D721Med (cell line): ENCODE measurements around the gene RAB4A.
A peak's percentile ranks its signal among the peaks of the same experiment; 100 is the strongest.
"Not testable (repeated sequence)": the region's sequence is repeated elsewhere in the genome, so short reads cannot be mapped to it uniquely, and the experiment has no call there.

Experiments used
- DNase-seq: peaks from one replicate; pipeline ENCODE4 v3.0.0; 2011; ENCODE audit warnings: low spot score; ENCODE audit not compliant: insufficient read length
- FAIRE-seq: peaks from 2 replicates; lab custom pipeline; 2011; peaks lifted over from hg19 to GRCh38; lab: Jason Lieb, UNC
- TF ChIP-seq, protein P1 (sequence below): IDR thresholded peaks from 2 replicates; pipeline ENCODE4 v1.5.1; 2012; ENCODE audit warnings: mild to moderate bottlenecking, control low read depth; ENCODE audit not compliant: insufficient read depth; ENCODE audit errors: missing control alignments

The RAB4A gene

DNA sequence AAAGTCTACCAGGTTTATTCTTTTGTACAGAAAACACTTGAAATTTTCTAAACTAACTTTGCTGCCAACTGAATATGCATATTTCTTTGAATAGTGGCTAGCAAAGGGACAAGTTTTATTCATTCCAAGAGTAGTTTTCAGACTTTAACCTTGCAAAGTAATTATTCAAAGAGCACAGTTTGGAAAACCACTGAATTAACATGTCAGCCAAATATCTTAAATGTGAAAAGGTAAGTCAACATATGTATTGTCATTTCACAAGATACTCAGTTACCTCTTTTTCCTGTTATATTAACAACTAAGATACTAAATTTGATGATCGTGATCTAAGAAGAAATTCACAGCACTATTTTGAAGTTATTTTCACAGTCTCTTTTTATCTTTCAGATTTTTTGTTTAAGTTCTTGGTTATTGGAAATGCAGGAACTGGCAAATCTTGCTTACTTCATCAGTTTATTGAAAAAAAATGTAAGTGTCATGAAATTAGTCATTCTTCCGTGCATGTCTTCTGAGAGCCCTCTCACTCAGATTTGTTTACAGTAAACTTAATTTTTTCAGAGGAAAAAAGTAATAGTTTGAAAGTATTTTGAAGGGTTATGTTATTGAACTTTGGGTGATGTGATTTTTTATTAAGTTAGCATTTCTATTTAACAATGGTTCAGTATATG is 15.3 kb downstream of the RAB4A start:
- DNase-seq = no peak
- TF ChIP-seq, protein P1, sequence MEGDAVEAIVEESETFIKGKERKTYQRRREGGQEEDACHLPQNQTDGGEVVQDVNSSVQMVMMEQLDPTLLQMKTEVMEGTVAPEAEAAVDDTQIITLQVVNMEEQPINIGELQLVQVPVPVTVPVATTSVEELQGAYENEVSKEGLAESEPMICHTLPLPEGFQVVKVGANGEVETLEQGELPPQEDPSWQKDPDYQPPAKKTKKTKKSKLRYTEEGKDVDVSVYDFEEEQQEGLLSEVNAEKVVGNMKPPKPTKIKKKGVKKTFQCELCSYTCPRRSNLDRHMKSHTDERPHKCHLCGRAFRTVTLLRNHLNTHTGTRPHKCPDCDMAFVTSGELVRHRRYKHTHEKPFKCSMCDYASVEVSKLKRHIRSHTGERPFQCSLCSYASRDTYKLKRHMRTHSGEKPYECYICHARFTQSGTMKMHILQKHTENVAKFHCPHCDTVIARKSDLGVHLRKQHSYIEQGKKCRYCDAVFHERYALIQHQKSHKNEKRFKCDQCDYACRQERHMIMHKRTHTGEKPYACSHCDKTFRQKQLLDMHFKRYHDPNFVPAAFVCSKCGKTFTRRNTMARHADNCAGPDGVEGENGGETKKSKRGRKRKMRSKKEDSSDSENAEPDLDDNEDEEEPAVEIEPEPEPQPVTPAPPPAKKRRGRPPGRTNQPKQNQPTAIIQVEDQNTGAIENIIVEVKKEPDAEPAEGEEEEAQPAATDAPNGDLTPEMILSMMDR = no peak
- peak; percentile 75 for FAIRE-seq

DNA sequence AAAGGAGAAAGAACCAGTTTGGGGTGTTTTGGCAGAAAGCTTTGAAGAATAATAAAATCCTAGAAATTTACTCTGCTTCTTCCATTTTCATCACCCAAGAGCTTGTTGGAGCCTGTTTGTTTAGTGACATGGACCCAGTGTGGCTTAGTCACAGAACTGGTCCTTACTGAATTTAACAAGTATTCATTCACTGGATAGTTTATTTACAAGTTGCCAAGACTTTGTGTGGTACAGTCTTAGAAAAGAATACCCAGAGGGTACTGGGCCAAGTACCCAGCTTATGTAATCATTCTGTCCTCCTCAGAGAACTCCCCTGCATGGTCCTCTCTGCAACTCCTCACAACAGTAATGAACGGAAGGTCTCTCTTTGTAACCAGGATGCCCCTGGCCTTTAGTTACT is 16.4 kb downstream of the RAB4A start:
- TF ChIP-seq, protein P1 = no peak
- FAIRE-seq (no peak), DNase-seq (no peak)

DNA sequence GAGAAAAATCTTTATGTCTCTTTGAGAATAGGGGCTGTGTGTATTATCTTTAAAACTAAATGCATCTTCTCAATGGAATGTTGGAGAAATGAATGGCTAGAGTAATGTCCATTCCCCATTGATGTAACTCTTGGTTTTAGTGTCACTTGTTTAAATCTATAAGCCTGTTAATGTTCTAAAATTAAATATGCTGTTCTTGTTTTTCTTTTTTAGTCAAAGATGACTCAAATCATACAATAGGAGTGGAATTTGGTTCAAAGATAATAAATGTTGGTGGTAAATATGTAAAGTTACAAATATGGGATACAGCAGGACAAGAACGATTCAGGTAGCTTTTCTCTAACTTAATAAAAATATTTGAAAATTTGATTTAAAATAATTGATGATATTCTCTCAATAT is 17.6 kb downstream of the RAB4A start:
- FAIRE-seq (no peak), DNase-seq (no peak)
- TF ChIP-seq, protein P1 = no peak

DNA sequence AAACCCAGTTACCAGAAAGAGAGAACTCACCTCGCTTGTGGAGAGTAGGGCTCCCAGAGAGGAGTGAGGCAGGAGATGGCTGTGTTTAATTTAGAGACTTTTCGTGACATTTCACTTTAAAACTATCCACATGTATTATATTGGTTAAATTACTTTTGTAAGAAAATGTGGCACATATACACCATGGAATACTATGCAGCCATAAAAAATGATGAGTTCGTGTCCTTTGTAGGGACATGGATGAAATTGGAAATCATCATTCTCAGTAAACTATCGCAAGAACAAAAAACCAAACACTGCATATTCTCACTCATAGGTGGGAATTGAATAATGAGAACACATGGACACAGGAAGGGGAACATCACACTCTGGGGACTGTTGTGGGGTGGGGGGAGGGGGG is 20.8 kb downstream of the RAB4A start:
- not testable (repeated sequence) for DNase-seq, FAIRE-seq

DNA sequence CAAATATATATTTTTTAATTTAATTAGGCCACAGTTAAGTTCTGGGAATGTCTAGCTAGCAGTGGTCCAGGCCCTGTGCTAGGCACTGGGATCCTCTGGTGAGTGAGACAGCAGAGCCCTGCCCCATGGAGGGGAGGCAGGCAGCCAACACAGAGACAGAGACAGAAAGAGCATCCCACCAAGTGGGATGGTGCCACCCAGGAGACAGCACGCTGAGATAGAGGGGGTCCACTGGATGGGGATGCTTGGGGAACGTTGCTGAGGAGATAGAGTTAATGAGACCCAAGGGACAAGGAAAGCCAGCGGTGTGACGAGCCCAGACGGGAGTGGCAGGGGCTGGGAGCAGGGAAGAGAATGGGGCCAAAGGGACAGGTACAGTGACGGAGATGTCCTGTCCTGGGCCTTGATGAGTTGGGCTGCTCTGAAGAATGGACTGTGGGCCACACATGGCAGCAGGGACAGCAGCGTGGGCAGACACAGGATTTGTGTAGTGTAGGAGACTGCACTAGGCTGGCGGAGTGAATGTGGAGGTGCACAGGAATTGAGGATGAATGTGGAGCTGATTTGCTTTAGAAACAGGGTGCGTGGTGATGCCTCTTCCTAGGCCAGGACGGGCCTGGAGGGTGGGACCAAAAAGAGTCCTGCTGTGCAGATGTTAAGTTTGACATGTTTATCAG is 22.8 kb downstream of the RAB4A start:
- DNase-seq (no peak), FAIRE-seq (no peak)
- TF ChIP-seq, protein P1 = no peak

DNA sequence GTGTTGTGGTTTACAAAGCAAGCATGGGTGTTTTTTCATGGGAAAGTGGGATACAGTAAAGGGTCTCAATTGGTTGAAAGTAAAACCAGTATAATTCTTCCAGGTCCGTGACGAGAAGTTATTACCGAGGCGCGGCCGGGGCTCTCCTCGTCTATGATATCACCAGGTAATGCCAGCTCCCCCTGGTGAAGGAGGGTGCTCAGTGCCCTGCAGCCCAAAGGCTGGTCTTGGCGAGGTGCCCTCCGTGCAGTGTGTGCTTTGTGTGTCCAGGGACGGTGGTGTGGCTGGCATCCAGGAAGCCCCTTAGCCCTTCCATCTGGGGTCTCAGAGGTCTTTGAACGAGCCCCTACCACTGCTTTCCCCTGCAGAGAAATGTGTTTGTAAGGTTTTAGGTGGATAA is 24.8 kb downstream of the RAB4A start:
- FAIRE-seq = no peak
- no peak for DNase-seq
- TF ChIP-seq, protein P1 = no peak

DNA sequence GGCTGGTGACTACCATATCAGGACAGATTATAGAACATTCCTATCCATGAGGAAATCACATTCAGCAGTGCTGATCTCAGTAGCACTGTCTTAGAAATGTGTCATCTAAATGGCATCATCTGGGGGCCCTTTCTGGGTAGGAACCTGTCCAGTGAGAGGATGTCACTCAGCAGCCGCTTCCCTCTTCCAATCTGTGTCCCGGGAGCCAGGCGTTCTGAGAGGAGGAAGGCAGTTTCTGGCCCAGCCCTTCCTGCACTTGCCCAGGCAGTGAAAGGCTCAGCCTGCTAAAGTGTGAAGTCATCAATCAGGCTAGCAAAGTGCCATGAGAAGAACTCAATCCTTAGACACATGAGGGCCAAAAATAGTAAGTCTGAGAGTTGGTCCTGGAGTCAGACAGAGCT is 25.6 kb downstream of the RAB4A start:
- no peak for DNase-seq
- FAIRE-seq = no peak

More for the DNA sequence above, 25.6 kb downstream of the RAB4A start:
- TF ChIP-seq, protein P1 = no peak
